SH-SY5Y (cell line): ENCODE data around the gene PTEN.

ENCODE experiments used
- GATA2 ChIP-seq: IDR thresholded peaks from 2 replicates; pipeline ENCODE4 v1.6.1; 2011; ENCODE audit warnings: mild to moderate bottlenecking, low read depth, low read length
- GATA3 ChIP-seq: IDR thresholded peaks from 2 replicates; pipeline ENCODE4 v1.6.1; 2011; ENCODE audit warnings: low read depth, mild to moderate bottlenecking, low read length, moderate library complexity

GRCh38 chr10:87974130-87974529, 110.7 kb downstream of the PTEN start:
- no peak for TF ChIP-seq GATA2
- no peak for TF ChIP-seq GATA3
